Transverse colon (tissue), 4 donors: ENCODE results near the gene CCDC33. TPM values are rescaled to one million over a fixed set of nuclear protein-coding genes. Genes with fewer than 3 reads are reported as not detected.

Experiments used
- DNase-seq: peaks from one replicate; pipeline ENCODE4 v3.0.0-alpha.2; 2019
- H3K27ac ChIP-seq, 4 donors: fragments of 200-600 bp; sonication (generic); 2 replicates each; pipeline ENCODE4 v1.5.1; 2016 to 2018; ENCODE audit warnings: inconsistent platforms in 4 of 4
- H3K27me3 ChIP-seq: fragments of 200-600 bp; sonication (generic); 2 replicates; pipeline ENCODE4 v1.5.1; 2017; ENCODE audit warnings: inconsistent platforms
- H3K36me3 ChIP-seq, 4 donors: fragments of 200-600 bp; sonication (generic); 2 replicates each; pipeline ENCODE4 v1.5.1; 2017 to 2019; ENCODE audit warnings: inconsistent platforms in 4 of 4
- H3K4me1 ChIP-seq, 4 donors: fragments of 200-600 bp; sonication (generic); 2 replicates each; pipeline ENCODE4 v1.5.1; 2017 to 2020; ENCODE audit warnings: inconsistent platforms in 4 of 4
- H3K4me3 ChIP-seq, 4 donors: fragments of 200-600 bp; sonication (generic); 1 replicate in 1 of 4; 2 replicates in 3 of 4; pipeline versions ENCODE4 v1.5.1 to v1.6.1; 2017 to 2019; ENCODE audit warnings: inconsistent platforms in 4 of 4
- H3K9me3 ChIP-seq, 2 donors: fragments of 200-600 bp; sonication (generic); 2 replicates each; pipeline ENCODE4 v1.5.1; 2017 to 2019; ENCODE audit warnings: inconsistent platforms in 2 of 2
- EP300 ChIP-seq: sonication (generic); formaldehyde crosslinking; IDR thresholded peaks from one replicate; pipeline ENCODE4 v1.6.1; 2017; ENCODE audit warnings: antibody characterized with exemption, low read depth
- POLR2A ChIP-seq: fragments of 450-650 bp; IDR thresholded peaks from one replicate; pipeline ENCODE4 v1.6.1; 2016; ENCODE audit warnings: antibody characterized with exemption, mild to moderate bottlenecking, moderate library complexity
- POLR2AphosphoS5 ChIP-seq, 3 donors: sonication (generic); formaldehyde crosslinking; IDR thresholded peaks; one replicate each; pipeline ENCODE4 v1.6.1; 2016; ENCODE audit warnings: antibody characterized with exemption in 3 of 3
- WGBS, 2 donors: methylation state at CpG; one replicate each; pipeline ENCODE4 v1.1.5; 2018; ENCODE audit warnings: low coverage in 1 of 2; 5-methylcytosine and 5-hydroxymethylcytosine counted together
- in situ Hi-C, 4 donors: fragments of 200-750 bp; cut with MboI; loops; one replicate each; pipeline versions ENCODE4 v1.15.0 to v1.15.1; 2017; ENCODE audit warnings: low sequenced_read_pairs in 3 of 4, low pct_ligation_motif_present in 1 of 4, low pct_unique_long_range_greater_than_20kb in 1 of 4
- intact Hi-C: fragments of 100-400 bp; cut with DNase I; formaldehyde crosslinking; loops from one replicate; pipeline ENCODE4 v1.15.1; 2023; ENCODE audit warnings: low total_unique reads
- total RNA-seq, 4 donors: library from RNA; depleted of rRNA; stranded (reverse); fragments of >200 nt; gene quantifications; one replicate each; pipeline ENCODE4 v1.1.0, GENCODE V29; 2016
- TF ChIP-seq, protein P1 (sequence below), 5 experiments: fragments of 200-600 bp in 3 of 5; fragments of 450-650 bp in 2 of 5; sonication (generic) in 3 of 5; IDR thresholded peaks; 1 replicate in 2 of 5; 2 replicates in 3 of 5; pipeline ENCODE4 v1.5.1; 2016 to 2017; ENCODE audit warnings: antibody characterized with exemption in 5 of 5, inconsistent platforms in 3 of 5, mild to moderate bottlenecking in 2 of 5, moderate library complexity in 1 of 5

The CCDC33 gene
- total RNA-seq, 4 donors from 2014 or later: 0.16 TPM; not detected in 3

DNA sequence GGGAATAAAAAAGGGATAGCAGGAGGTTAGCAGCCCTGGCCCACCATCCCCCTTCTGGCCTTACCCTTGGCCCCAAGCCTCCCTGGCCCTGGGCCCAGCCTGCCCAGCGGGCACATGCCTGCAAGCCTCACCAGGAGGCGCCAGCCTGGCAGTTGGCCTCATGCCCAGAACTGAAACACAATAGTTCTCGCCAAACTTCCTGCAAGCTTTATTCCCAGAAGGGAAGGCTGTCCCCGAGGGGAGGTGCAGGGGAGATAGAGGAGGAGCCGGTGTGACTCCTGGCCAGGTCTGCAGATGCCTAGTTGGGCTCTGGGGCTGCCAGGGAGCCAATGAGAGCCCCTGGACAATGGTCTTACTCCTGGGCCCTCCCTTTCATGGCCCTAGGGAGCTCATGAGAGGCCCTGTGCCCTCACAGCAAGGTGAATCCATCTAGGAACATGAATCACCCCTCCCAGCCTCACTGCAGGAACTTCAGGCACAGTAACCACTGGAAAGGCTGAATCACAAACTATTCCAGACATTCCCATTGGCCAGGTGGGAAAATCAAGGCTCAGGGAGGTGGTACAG is 4.0 kb downstream of the CCDC33 start:
- Histone ChIP-seq H3K36me3 (no peaks in the 10 kb centered on the region), H3K27ac (peak overlapping the region in 3 of 4 donors; percentile 28 to 56 (median 49)), H3K9me3 (no peaks in the 10 kb centered on the region), H3K4me3 (no peak overlapping the region), H3K4me1 (peaks cover 6 to 23% (median 15%) of the 10 kb centered on the region in 4 donors), H3K27me3 (peaks cover under 1% of the 10 kb centered on the region)
- intact Hi-C loops: no loop called here
- DNase-seq: peak; percentile 88
- TF ChIP-seq POLR2A: no peak
- TF ChIP-seq, protein P1, sequence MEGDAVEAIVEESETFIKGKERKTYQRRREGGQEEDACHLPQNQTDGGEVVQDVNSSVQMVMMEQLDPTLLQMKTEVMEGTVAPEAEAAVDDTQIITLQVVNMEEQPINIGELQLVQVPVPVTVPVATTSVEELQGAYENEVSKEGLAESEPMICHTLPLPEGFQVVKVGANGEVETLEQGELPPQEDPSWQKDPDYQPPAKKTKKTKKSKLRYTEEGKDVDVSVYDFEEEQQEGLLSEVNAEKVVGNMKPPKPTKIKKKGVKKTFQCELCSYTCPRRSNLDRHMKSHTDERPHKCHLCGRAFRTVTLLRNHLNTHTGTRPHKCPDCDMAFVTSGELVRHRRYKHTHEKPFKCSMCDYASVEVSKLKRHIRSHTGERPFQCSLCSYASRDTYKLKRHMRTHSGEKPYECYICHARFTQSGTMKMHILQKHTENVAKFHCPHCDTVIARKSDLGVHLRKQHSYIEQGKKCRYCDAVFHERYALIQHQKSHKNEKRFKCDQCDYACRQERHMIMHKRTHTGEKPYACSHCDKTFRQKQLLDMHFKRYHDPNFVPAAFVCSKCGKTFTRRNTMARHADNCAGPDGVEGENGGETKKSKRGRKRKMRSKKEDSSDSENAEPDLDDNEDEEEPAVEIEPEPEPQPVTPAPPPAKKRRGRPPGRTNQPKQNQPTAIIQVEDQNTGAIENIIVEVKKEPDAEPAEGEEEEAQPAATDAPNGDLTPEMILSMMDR (IDR thresholded peaks at IDR 0.05): peak; percentile 42 to 69 (median 54)
- TF ChIP-seq POLR2AphosphoS5 (IDR thresholded peaks at IDR 0.05): peak; percentile 27 to 84 (median 78)
- in situ Hi-C loops: no loop called here
- WGBS, 2 donors: 9% methylated on average over 5 of the region's 5 CpGs; no CpG with 5 or more reads in 1 of the 2 donors

DNA sequence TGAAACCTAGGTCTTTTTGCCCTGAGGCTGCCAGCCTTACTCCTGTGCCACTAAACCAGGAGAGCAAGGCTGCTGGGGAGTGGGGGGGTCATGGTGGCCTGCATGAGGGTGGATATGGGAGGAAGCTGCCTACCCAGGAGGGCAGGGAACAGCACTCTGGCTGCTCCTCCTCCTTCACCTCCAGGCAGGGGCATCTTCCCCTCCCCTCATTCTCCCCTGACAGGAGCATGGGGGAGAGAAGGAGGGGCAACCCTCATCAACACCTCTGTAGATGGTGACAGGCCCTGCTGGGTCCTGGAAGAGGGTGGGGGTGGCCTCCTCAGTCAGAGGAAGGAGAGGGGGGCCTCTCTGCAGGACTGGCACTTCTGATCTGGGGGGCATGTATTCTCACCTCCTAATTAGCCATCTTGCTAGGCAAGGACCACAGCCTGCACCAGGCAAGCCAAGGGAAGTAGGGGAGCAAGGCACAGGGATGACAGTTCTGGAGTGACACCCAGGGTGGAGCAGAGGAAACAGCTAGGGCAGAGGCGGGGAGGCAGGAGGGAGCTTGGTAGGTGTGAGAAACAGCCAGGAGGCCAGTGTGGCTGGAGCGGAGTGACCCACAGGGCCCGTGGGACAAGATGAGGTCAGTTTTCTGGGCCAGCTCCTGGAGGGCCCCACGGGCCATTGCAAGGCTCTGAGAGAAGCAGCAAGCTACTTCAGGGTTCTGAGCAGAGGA is 4.9 kb downstream of the CCDC33 start:
- intact Hi-C loops: no loop called here
- no peak for TF ChIP-seq EP300
- TF ChIP-seq POLR2A: no peak
- TF ChIP-seq POLR2AphosphoS5 (IDR thresholded peaks at IDR 0.05): no peak
- TF ChIP-seq, protein P1 (IDR thresholded peaks at IDR 0.05): no peak
- H3K4me1 ChIP-seq: peaks cover 6 to 28% (median 16%) of the 10 kb centered on the region in 4 donors
- DNase-seq: no peak
- no peaks in the 10 kb centered on the region for H3K36me3 ChIP-seq
- no peaks in the 10 kb centered on the region for H3K9me3 ChIP-seq
- H3K4me3 ChIP-seq: no peak overlapping the region
- in situ Hi-C loops: no loop called here
- H3K27me3 ChIP-seq: peaks cover 11% of the 10 kb centered on the region
- 69% methylated on average over 4 of the region's 4 CpGs; no CpG with 5 or more reads in 1 of the 2 donors for WGBS, 2 donors
- H3K27ac ChIP-seq: no peak overlapping the region

DNA sequence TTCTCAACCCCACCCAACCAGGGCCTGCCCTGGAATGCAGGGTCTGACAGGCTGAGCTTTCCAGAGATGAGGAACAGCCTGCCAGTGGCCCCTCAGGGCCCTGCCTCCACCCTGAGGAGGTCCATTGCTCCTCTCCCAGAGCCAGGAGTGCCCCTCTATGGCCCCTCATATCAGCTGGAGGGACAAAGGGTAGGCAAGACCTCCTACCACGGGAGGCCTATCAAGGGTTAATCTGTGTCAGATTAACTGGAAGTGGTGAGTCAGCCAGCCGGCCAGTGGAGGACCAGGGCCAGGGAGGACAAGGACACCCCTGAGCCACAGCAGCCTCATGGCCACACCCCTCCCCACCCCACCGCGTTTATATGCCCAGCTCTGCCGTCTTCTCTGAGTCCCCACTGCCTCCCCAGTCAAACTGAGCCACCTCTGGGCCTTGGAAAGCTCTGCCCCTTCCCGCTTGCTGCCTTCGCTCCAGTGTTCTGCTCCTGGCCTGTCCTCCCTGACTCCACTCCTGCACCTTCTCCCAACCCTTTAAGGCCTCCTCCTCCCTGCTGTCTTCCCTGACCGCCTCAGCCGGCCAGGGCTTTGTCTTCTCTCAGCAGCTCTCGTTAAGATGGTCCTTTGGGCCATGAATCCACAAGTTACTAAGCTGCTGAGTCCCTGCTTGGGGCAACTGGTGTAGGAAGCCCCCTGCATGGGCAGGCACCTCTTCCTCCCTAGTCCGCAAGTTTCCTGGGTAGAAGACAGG is 6.5 kb downstream of the CCDC33 start:
- DNase-seq: no peak
- H3K36me3 ChIP-seq: no peaks in the 10 kb centered on the region
- H3K4me3 ChIP-seq: no peak overlapping the region
- no peaks in the 10 kb centered on the region for H3K9me3 ChIP-seq
- 53% methylated on average over 11 of the region's 11 CpGs; no CpG with 5 or more reads in 1 of the 2 donors for WGBS, 2 donors
- TF ChIP-seq EP300: no peak
- no peak for TF ChIP-seq POLR2A
- no peak for TF ChIP-seq POLR2AphosphoS5 (IDR thresholded peaks at IDR 0.05)
- TF ChIP-seq, protein P1 (IDR thresholded peaks at IDR 0.05): no peak
- peaks cover 14% of the 10 kb centered on the region for H3K27me3 ChIP-seq
- intact Hi-C loops (no loop called here), in situ Hi-C loops (no loop called here)
- no peak overlapping the region for H3K27ac ChIP-seq
- H3K4me1 ChIP-seq: peaks cover 0 to 23% (median 13%) of the 10 kb centered on the region in 4 donors

DNA sequence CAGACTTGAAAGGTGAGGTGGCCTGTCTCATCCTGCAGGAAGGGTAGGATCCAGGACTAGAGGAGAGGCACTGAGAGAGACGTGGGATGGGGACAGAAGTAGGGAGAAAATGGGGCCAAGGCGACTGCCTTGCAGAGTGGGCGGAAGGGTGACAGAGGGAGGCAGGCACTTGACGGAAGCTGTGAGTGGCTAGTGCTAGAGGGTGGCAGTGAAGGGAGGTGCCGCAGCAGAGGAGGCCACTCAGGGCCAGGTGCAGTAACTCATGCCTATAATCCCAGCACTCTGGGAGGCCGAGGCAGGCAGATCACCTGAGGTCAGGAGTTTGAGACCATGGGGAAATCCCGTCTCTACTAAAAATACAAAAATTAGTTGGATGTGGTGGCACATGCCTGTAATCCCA is 7.3 kb downstream of the CCDC33 start:
- Histone ChIP-seq H3K4me1 (peaks cover 0 to 23% (median 13%) of the 10 kb centered on the region in 4 donors), H3K36me3 (no peaks in the 10 kb centered on the region), H3K4me3 (no peak overlapping the region), H3K27me3 (peaks cover 14% of the 10 kb centered on the region), H3K27ac (no peak overlapping the region), H3K9me3 (no peaks in the 10 kb centered on the region)
- no peak for DNase-seq
- intact Hi-C loops: no loop called here
- WGBS, 2 donors: 80 to 85% methylated on average over 2 to 7 of the region's 7 CpGs
- TF ChIP-seq EP300 (no peak), POLR2AphosphoS5 (IDR thresholded peaks at IDR 0.05) (no peak), POLR2A (no peak)
- TF ChIP-seq, protein P1 (IDR thresholded peaks at IDR 0.05): no peak
- in situ Hi-C loops: no loop called here
